ENCODE data around the gene TMEM121. TPM values are rescaled to one million over a fixed set of nuclear protein-coding genes. Genes with fewer than 3 reads are reported as not detected.

The TMEM121 gene
- total RNA-seq, 1 donor from 2014 or later = 3.1 TPM

GRCh38 chr14:105505101-105505500 is 21.3 kb upstream of the TMEM121 start:
- peaks cover 0 to 7% (median 4%) of the 10 kb centered on the region in 3 donors for H3K27me3 ChIP-seq (ENCODE audit: control insufficient read depth in 3 of 3, insufficient read depth in 3 of 3, low read length in 3 of 3)

GRCh38 chr14:105507247-105507646 is 19.1 kb upstream of the TMEM121 start:
- H3K27me3 ChIP-seq (ENCODE audit: control insufficient read depth in 3 of 3, insufficient read depth in 3 of 3, low read length in 3 of 3) = peaks cover 8 to 19% (median 14%) of the 10 kb centered on the region in 3 donors

More at GRCh38 chr14:105505101-105505500, 21.3 kb upstream of the TMEM121 start:
- Histone ChIP-seq H3K36me3 (ENCODE audit: control insufficient read depth in 3 of 3, insufficient read depth in 3 of 3, low read length in 3 of 3) (no peaks in the 10 kb centered on the region), H3K9ac (ENCODE audit: low read depth in 1 of 3, low read length in 3 of 3) (no peak overlapping the region), H3K27ac (ENCODE audit: low read depth, low read length) (no peak overlapping the region), H3K4me1 (ENCODE audit: control insufficient read depth in 3 of 3, insufficient read depth in 3 of 3, low read length in 3 of 3) (no peaks in the 10 kb centered on the region), H3K9me3 (ENCODE audit: control insufficient read depth in 3 of 3, low read length in 3 of 3) (no peaks in the 10 kb centered on the region), H3K4me3 (ENCODE audit: low read length in 3 of 3) (no peak overlapping the region)

GRCh38 chr14:105508069-105508468 is 18.3 kb upstream of the TMEM121 start:
- Histone ChIP-seq H3K27ac (ENCODE audit: low read depth, low read length) (no peak overlapping the region), H3K9ac (ENCODE audit: low read depth in 1 of 3, low read length in 3 of 3) (no peak overlapping the region), H3K27me3 (ENCODE audit: control insufficient read depth in 3 of 3, insufficient read depth in 3 of 3, low read length in 3 of 3) (peaks cover 13 to 27% (median 18%) of the 10 kb centered on the region in 3 donors), H3K36me3 (ENCODE audit: control insufficient read depth in 3 of 3, insufficient read depth in 3 of 3, low read length in 3 of 3) (no peaks in the 10 kb centered on the region), H3K4me3 (ENCODE audit: low read length in 3 of 3) (no peak overlapping the region), H3K9me3 (ENCODE audit: control insufficient read depth in 3 of 3, low read length in 3 of 3) (no peaks in the 10 kb centered on the region), H3K4me1 (ENCODE audit: control insufficient read depth in 3 of 3, insufficient read depth in 3 of 3, low read length in 3 of 3) (no peaks in the 10 kb centered on the region)

More at GRCh38 chr14:105507247-105507646, 19.1 kb upstream of the TMEM121 start:
- H3K4me3 ChIP-seq (ENCODE audit: low read length in 3 of 3) = no peak overlapping the region
- no peaks in the 10 kb centered on the region for H3K9me3 ChIP-seq (ENCODE audit: control insufficient read depth in 3 of 3, low read length in 3 of 3)
- no peak overlapping the region for H3K9ac ChIP-seq (ENCODE audit: low read depth in 1 of 3, low read length in 3 of 3)
- H3K27ac ChIP-seq (ENCODE audit: low read depth, low read length) = no peak overlapping the region
- no peaks in the 10 kb centered on the region for H3K4me1 ChIP-seq (ENCODE audit: control insufficient read depth in 3 of 3, insufficient read depth in 3 of 3, low read length in 3 of 3)
- no peaks in the 10 kb centered on the region for H3K36me3 ChIP-seq (ENCODE audit: control insufficient read depth in 3 of 3, insufficient read depth in 3 of 3, low read length in 3 of 3)

- Histone ChIP-seq H3K4me3 (ENCODE audit: low read length in 3 of 3) (no peak overlapping the region), H3K27ac (ENCODE audit: low read depth, low read length) (no peak overlapping the region), H3K9ac (ENCODE audit: low read depth in 1 of 3, low read length in 3 of 3) (no peak overlapping the region), H3K27me3 (ENCODE audit: control insufficient read depth in 3 of 3, insufficient read depth in 3 of 3, low read length in 3 of 3) (peaks cover 13 to 28% (median 18%) of the 10 kb centered on the region in 3 donors), H3K36me3 (ENCODE audit: control insufficient read depth in 3 of 3, insufficient read depth in 3 of 3, low read length in 3 of 3) (no peaks in the 10 kb centered on the region), H3K4me1 (ENCODE audit: control insufficient read depth in 3 of 3, insufficient read depth in 3 of 3, low read length in 3 of 3) (no peaks in the 10 kb centered on the region), H3K9me3 (ENCODE audit: control insufficient read depth in 3 of 3, low read length in 3 of 3) (no peaks in the 10 kb centered on the region)
Measured at GRCh38 chr14:105508601-105509000, 17.8 kb upstream of the TMEM121 start.

- no peaks in the 10 kb centered on the region for H3K4me1 ChIP-seq (ENCODE audit: control insufficient read depth in 3 of 3, insufficient read depth in 3 of 3, low read length in 3 of 3)
- H3K4me3 ChIP-seq (ENCODE audit: low read length in 3 of 3) = no peak overlapping the region
- H3K27ac ChIP-seq (ENCODE audit: low read depth, low read length) = no peak overlapping the region
- peaks cover 9 to 21% (median 19%) of the 10 kb centered on the region in 3 donors for H3K27me3 ChIP-seq (ENCODE audit: control insufficient read depth in 3 of 3, insufficient read depth in 3 of 3, low read length in 3 of 3)
- H3K9ac ChIP-seq (ENCODE audit: low read depth in 1 of 3, low read length in 3 of 3) = no peak overlapping the region
- no peaks in the 10 kb centered on the region for H3K9me3 ChIP-seq (ENCODE audit: control insufficient read depth in 3 of 3, low read length in 3 of 3)
- no peaks in the 10 kb centered on the region for H3K36me3 ChIP-seq (ENCODE audit: control insufficient read depth in 3 of 3, insufficient read depth in 3 of 3, low read length in 3 of 3)
Measured at GRCh38 chr14:105517096-105517495, 9.3 kb upstream of the TMEM121 start.

- H3K9me3 ChIP-seq (ENCODE audit: control insufficient read depth in 3 of 3, low read length in 3 of 3) = no peaks in the 10 kb centered on the region
- H3K27ac ChIP-seq (ENCODE audit: low read depth, low read length) = no peak overlapping the region
Measured at GRCh38 chr14:105519946-105520698, 6.3 kb upstream of the TMEM121 start.

GRCh38 chr14:105525326-105525725 is 1.1 kb upstream of the TMEM121 start:
- H3K27ac ChIP-seq (ENCODE audit: low read depth, low read length) = no peak overlapping the region
- H3K36me3 ChIP-seq (ENCODE audit: control insufficient read depth in 3 of 3, insufficient read depth in 3 of 3, low read length in 3 of 3) = no peaks in the 10 kb centered on the region
- no peak overlapping the region for H3K4me3 ChIP-seq (ENCODE audit: low read length in 3 of 3)
- H3K4me1 ChIP-seq (ENCODE audit: control insufficient read depth in 3 of 3, insufficient read depth in 3 of 3, low read length in 3 of 3) = peaks cover 18 to 21% (median 19%) of the 10 kb centered on the region in 3 donors
- peaks cover 24 to 40% (median 27%) of the 10 kb centered on the region in 3 donors for H3K27me3 ChIP-seq (ENCODE audit: control insufficient read depth in 3 of 3, insufficient read depth in 3 of 3, low read length in 3 of 3)
- H3K9me3 ChIP-seq (ENCODE audit: control insufficient read depth in 3 of 3, low read length in 3 of 3) = no peaks in the 10 kb centered on the region
- H3K9ac ChIP-seq (ENCODE audit: low read depth in 1 of 3, low read length in 3 of 3) = no peak overlapping the region

More at GRCh38 chr14:105519946-105520698, 6.3 kb upstream of the TMEM121 start:
- H3K36me3 ChIP-seq (ENCODE audit: control insufficient read depth in 3 of 3, insufficient read depth in 3 of 3, low read length in 3 of 3) = no peaks in the 10 kb centered on the region
- no peak overlapping the region for H3K4me3 ChIP-seq (ENCODE audit: low read length in 3 of 3)
- H3K9ac ChIP-seq (ENCODE audit: low read depth in 1 of 3, low read length in 3 of 3) = no peak overlapping the region
- H3K27me3 ChIP-seq (ENCODE audit: control insufficient read depth in 3 of 3, insufficient read depth in 3 of 3, low read length in 3 of 3) = peaks cover 9 to 13% (median 10%) of the 10 kb centered on the region in 3 donors
- no peaks in the 10 kb centered on the region for H3K4me1 ChIP-seq (ENCODE audit: control insufficient read depth in 3 of 3, insufficient read depth in 3 of 3, low read length in 3 of 3)

GRCh38 chr14:105526776-105527380 is 495 bp downstream of the TMEM121 start:
- Histone ChIP-seq H3K4me1 (ENCODE audit: control insufficient read depth in 3 of 3, insufficient read depth in 3 of 3, low read length in 3 of 3) (peaks cover 18 to 21% (median 19%) of the 10 kb centered on the region in 3 donors), H3K36me3 (ENCODE audit: control insufficient read depth in 3 of 3, insufficient read depth in 3 of 3, low read length in 3 of 3) (no peaks in the 10 kb centered on the region), H3K27ac (ENCODE audit: low read depth, low read length) (no peak overlapping the region), H3K27me3 (ENCODE audit: control insufficient read depth in 3 of 3, insufficient read depth in 3 of 3, low read length in 3 of 3) (peaks cover 24 to 46% (median 27%) of the 10 kb centered on the region in 3 donors), H3K4me3 (ENCODE audit: low read length in 3 of 3) (peak overlapping the region; percentile 14 to 59 (median 45)), H3K9ac (ENCODE audit: low read depth in 1 of 3, low read length in 3 of 3) (peak overlapping the region in 2 of 3 donors; percentile 20 to 50), H3K9me3 (ENCODE audit: control insufficient read depth in 3 of 3, low read length in 3 of 3) (no peaks in the 10 kb centered on the region)

- Histone ChIP-seq H3K27me3 (ENCODE audit: control insufficient read depth in 3 of 3, insufficient read depth in 3 of 3, low read length in 3 of 3) (peaks cover 25 to 51% (median 27%) of the 10 kb centered on the region in 3 donors), H3K4me1 (ENCODE audit: control insufficient read depth in 3 of 3, insufficient read depth in 3 of 3, low read length in 3 of 3) (peaks cover 18 to 21% (median 19%) of the 10 kb centered on the region in 3 donors), H3K27ac (ENCODE audit: low read depth, low read length) (no peak overlapping the region), H3K9ac (ENCODE audit: low read depth in 1 of 3, low read length in 3 of 3) (peak overlapping the region in 1 of 3 donors; percentile 50), H3K36me3 (ENCODE audit: control insufficient read depth in 3 of 3, insufficient read depth in 3 of 3, low read length in 3 of 3) (no peaks in the 10 kb centered on the region), H3K9me3 (ENCODE audit: control insufficient read depth in 3 of 3, low read length in 3 of 3) (no peaks in the 10 kb centered on the region), H3K4me3 (ENCODE audit: low read length in 3 of 3) (peak overlapping the region; percentile 14 to 63 (median 59))
Measured at GRCh38 chr14:105527381-105527825, 1.0 kb downstream of the TMEM121 start.

All from skeletal muscle tissue (tissue), 4 donors.